Ecto neural progenitor cell (in vitro differentiated cells): ENCODE results near the gene ZNF711.
A peak's percentile ranks its signal among the peaks of the same experiment; 100 is the strongest.
"Not testable (repeated sequence)": the region's sequence is repeated elsewhere in the genome, so short reads cannot be mapped to it uniquely, and the experiment has no call there.

ENCODE experiments used
- DNase-seq: peaks from one replicate; pipeline ENCODE4 v3.0.0-alpha.2; 2018; ENCODE audit warnings: low spot score

The ZNF711 gene

GRCh38 chrX:85243761-85244449 lies at the start of gene ZNF711, which contains the start of gene SATL1:
Gene ZNF711, plus strand, starts transcription at chrX:85243991. Its CDS starts 3,582 bp downstream, at chrX:85247573.
Gene SATL1, minus strand, starts transcription at chrX:85243779. Its CDS starts 134,811 bp downstream, at chrX:85108968.
- peak; percentile 76 for DNase-seq

- DNase-seq, result no peak
These were observed 47.5 kb upstream of the ZNF711 start for GRCh38 chrX:85196319-85196718.

GRCh38 chrX:85203461-85203970 lies 40.3 kb upstream of the ZNF711 start:
- DNase-seq, result no peak

GRCh38 chrX:85213792-85214530 lies 29.8 kb upstream of the ZNF711 start:
- DNase-seq, result no peak

GRCh38 chrX:85215946-85216345 lies 27.8 kb upstream of the ZNF711 start:
- DNase-seq, result no peak

- no peak for DNase-seq
These were observed 22.4 kb upstream of the ZNF711 start for GRCh38 chrX:85221361-85221760.

- DNase-seq, result no peak
These were observed 20.4 kb upstream of the ZNF711 start for GRCh38 chrX:85223359-85223758.

- no peak for DNase-seq
These were observed 636 bp upstream of the ZNF711 start for GRCh38 chrX:85243155-85243554.

- DNase-seq, result peak; percentile 55
These were observed 840 bp downstream of the ZNF711 start for GRCh38 chrX:85244450-85245211.

GRCh38 chrX:85285286-85285685 lies 41.5 kb downstream of the ZNF711 start:
- DNase-seq, result not testable (repeated sequence)

GRCh38 chrX:85288992-85289723 lies 45.4 kb downstream of the ZNF711 start:
- DNase-seq, result no peak

GRCh38 chrX:85303544-85303943 lies 59.8 kb downstream of the ZNF711 start:
- no peak for DNase-seq

- no peak for DNase-seq
These were observed 65.9 kb downstream of the ZNF711 start for GRCh38 chrX:85309717-85310116.

- DNase-seq, result not testable (repeated sequence)
These were observed 67.6 kb downstream of the ZNF711 start for GRCh38 chrX:85311348-85311747.
